HL-60 (cell line): ENCODE data around the gene DNAH10.

Experiments used
- DNase-seq, 2 experiments: peaks; one replicate each; pipeline ENCODE4 v3.0.0-alpha.2; 2010 to 2020; ENCODE audit warnings: low read depth in 1 of 2, low spot score in 1 of 2
- H3K27ac ChIP-seq: fragments of 250-450 bp; sonication (Bioruptor Pico); replicated peaks from 2 replicates; pipeline ENCODE4 v1.5.1; 2020; ENCODE audit warnings: mild to moderate bottlenecking, moderate library complexity
- H3K27me3 ChIP-seq: fragments of 250-450 bp; sonication (Bioruptor Pico); 2 replicates; pipeline ENCODE4 v1.5.1; 2021; ENCODE audit warnings: mild to moderate bottlenecking, moderate library complexity; ENCODE audit not compliant: insufficient read depth, poor library complexity, severe bottlenecking
- H3K4me3 ChIP-seq: replicated peaks from 2 replicates; pipeline ENCODE4 v1.5.1; 2011; ENCODE audit warnings: mild to moderate bottlenecking, control low read depth, low read length; ENCODE audit not compliant: insufficient read depth
- CTCF ChIP-seq: IDR thresholded peaks from one replicate; pipeline ENCODE4 v1.5.1; 2011; ENCODE audit warnings: low read length, control low read depth, inconsistent platforms; ENCODE audit not compliant: insufficient read depth
- GABPA ChIP-seq: IDR thresholded peaks from 2 replicates; pipeline ENCODE4 v1.6.1; 2012; ENCODE audit warnings: low read depth
- POLR2AphosphoS5 ChIP-seq: IDR thresholded peaks from 2 replicates; pipeline ENCODE4 v1.6.1; 2012; ENCODE audit warnings: low read depth
- REST ChIP-seq: IDR thresholded peaks from 2 replicates; pipeline ENCODE4 v1.6.1; 2012; ENCODE audit warnings: low read depth; ENCODE audit not compliant: insufficient replicate concordance
- SPI1 ChIP-seq: IDR thresholded peaks from 2 replicates; pipeline ENCODE4 v1.6.1; 2012; ENCODE audit warnings: low read depth, mild to moderate bottlenecking, borderline replicate concordance

Gene DNAH10

DNA sequence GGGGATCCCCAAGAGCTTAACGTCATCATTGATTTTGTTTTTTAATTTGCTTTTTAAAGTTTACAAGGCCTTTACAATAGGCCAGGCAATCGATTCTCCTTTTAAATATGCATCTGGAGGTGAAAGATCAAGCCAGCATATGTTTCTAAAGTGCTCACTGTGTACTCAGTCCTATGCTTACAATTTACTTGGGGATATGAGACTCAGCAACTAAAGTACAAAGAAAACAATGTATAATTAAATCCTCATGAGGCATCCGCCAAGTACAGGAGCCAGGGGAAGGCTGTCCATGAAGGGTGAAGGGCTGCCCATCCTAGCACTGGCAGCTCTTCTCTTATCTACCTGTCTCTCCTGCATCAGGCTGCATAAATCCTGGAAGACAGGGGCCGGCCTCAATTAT lies 198.8 kb downstream of the DNAH10 start:
- DNase-seq = no peak
- no peak overlapping the region for H3K27ac ChIP-seq
- no peak overlapping the region for H3K4me3 ChIP-seq
- no peaks in the 10 kb centered on the region for H3K27me3 ChIP-seq
- TF ChIP-seq CTCF (no peak), POLR2AphosphoS5 (no peak), SPI1 (no peak), GABPA (no peak), REST (no peak)

- Histone ChIP-seq H3K27me3 (no peaks in the 10 kb centered on the region), H3K4me3 (no peak overlapping the region)
- DNase-seq = no peak
These were observed 199.7 kb downstream of the DNAH10 start for GRCh38 chr12:123961585-123962345.

More at GRCh38 chr12:123961585-123962345, 199.7 kb downstream of the DNAH10 start:
- TF ChIP-seq GABPA (no peak), POLR2AphosphoS5 (no peak), REST (no peak), CTCF (no peak), SPI1 (no peak)
- H3K27ac ChIP-seq = no peak overlapping the region
